GM19395 (cell line): ENCODE data around the gene CHCHD6.
A peak's percentile ranks its signal among the peaks of the same experiment; 100 is the strongest.

Experiments used
- ATAC-seq: cut with Tn5 transposase; IDR thresholded peaks from one replicate; pipeline ENCODE4 v1.9.1; 2021; ENCODE audit warnings: mild to moderate bottlenecking, moderate library complexity; ENCODE audit not compliant: unreplicated experiment

The CHCHD6 gene

DNA sequence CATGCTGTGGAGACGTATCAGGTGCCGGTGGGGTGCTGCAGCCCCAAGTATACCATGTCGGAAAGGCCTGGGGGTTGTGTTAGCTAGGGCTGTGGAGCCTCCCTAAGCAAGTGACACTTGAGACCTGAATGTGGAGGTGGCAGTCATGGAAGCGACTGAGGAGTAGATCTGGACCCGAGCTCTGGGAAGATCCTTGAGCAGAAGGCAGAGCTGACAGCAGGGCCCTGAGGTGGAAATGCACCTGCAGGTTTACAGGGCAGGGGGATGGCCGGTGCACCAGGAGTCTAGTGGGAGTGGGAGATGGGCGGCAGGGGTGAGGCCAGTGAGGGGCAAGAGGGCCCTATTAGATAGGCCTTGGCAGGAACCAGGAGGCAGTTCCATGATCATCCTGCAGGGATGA, 187.1 kb downstream of the CHCHD6 start:
- ATAC-seq = no peak

- ATAC-seq = no peak
Observed at GRCh38 chr3:126891791-126892190, 187.8 kb downstream of the CHCHD6 start.

- no peak for ATAC-seq
Observed at GRCh38 chr3:126893651-126894050, 189.6 kb downstream of the CHCHD6 start.

GRCh38 chr3:126894475-126894874, 190.4 kb downstream of the CHCHD6 start:
- no peak for ATAC-seq

GRCh38 chr3:126895178-126896066, 191.4 kb downstream of the CHCHD6 start:
- ATAC-seq = no peak

DNA sequence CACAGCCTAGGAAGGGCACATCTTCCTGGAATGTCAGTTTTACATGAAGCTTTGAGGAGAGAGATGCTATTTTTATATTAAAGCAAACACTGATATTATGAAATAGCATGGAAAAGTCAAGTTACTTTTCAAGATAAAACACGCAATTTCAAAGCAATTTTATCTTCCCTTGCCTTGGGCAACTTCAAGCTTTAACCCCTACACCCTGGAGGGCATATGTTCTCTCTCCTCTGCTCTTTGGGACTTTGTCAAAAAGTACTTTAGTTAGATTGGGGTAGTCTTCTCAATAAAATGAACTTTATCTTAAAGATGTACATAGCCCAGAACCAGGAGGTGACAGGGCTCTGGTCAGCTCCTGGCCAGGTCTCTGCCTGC, 192.0 kb downstream of the CHCHD6 start:
- no peak for ATAC-seq

- no peak for ATAC-seq
Observed at GRCh38 chr3:126896968-126897367, 192.9 kb downstream of the CHCHD6 start.

- no peak for ATAC-seq
Observed at GRCh38 chr3:126897943-126898342, 193.9 kb downstream of the CHCHD6 start.

- no peak for ATAC-seq
Observed at GRCh38 chr3:126900859-126901540, 197.0 kb downstream of the CHCHD6 start.

DNA sequence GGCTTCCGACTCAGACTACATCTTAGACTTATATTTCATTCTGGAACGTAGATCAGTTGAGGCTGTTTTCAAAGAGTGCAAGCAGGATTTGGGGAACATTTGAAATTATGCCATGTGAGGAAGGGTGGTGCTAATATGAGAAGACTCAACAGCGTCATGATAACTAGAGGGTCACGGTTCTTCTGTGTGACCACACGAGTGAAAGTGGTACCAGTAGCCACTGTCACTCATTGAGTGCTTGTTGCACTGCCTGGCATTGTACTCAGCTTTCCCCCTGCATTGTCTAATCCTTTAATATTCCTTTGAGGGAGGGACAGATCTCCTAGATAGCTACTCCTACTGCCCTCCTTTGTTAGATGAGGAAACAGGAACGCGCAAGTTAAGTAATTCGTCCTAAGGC, 197.6 kb downstream of the CHCHD6 start:
- ATAC-seq = no peak

GRCh38 chr3:126903521-126903920, 199.5 kb downstream of the CHCHD6 start:
- no peak for ATAC-seq

DNA sequence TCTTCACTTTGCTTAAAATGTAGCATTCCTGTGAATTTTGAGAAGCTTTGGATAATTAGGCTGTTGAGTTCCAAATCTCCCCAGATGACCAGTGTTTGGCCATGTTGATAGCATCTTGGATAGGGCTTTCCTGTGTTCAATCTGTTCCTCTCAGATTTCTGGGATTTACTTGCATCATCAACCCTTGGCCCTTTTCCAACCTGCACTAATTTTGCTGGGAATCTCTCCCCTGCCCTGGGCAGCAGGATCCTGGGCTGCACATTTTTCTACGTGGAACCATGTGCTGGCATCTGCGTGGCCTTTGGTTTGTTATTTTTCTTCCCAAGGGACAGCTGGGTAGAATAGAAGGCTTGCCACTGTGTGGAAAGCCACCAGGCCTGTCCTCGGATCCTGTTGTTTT, 203.5 kb downstream of the CHCHD6 start:
- ATAC-seq = no peak

GRCh38 chr3:126908752-126909275, 204.8 kb downstream of the CHCHD6 start:
- ATAC-seq = no peak

GRCh38 chr3:126910231-126910630, 206.2 kb downstream of the CHCHD6 start:
- no peak for ATAC-seq

GRCh38 chr3:126911162-126912026, 207.4 kb downstream of the CHCHD6 start:
- ATAC-seq = peak; percentile 98

GRCh38 chr3:126912027-126912422, 208.0 kb downstream of the CHCHD6 start:
- no peak for ATAC-seq

GRCh38 chr3:126912491-126913195, 208.6 kb downstream of the CHCHD6 start:
- ATAC-seq = no peak

GRCh38 chr3:126913524-126913923, 209.5 kb downstream of the CHCHD6 start:
- ATAC-seq = no peak

DNA sequence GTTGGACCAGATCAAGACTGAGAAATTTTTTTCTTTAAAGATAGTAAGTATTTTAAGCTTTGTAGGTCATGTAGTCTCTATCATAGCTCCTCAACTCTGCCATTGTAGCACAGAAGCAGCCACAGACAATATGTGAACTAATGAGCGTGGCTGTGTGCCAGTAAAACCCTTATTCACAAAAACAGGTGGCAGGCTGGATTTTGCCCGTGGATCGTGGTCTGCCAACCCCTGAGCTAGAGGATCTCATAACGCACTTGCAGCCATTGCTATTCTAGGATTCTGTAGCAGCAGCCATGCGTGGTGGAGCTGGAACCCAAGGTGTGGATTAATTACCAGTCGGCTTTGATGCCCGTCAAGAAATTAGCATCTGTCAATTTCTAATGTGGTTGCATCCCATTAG, 210.2 kb downstream of the CHCHD6 start:
- no peak for ATAC-seq

DNA sequence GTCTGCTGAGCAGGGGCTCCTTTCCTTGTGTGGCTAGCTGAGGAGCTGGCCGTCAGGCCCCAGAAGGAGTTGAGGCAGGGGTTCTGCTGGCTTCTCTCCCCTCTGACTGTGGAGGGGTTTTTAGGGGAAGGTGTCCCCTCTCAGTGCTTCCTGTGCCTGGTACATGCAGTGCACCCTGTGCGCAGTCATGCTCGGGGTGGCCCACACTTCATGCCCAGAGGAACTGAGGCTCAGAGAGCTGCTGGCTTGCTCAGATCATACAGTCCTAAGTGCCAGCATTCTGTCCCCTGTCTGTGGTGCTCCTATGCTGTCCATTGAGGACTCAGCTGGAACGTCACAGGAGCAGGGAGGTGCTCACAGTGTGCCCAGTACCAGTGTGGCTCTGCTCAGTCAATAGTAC, 211.0 kb downstream of the CHCHD6 start:
- no peak for ATAC-seq
